Sigmoid colon (tissue), 7 donors: ENCODE results near the gene SLC1A2. TPM values are rescaled to one million over a fixed set of nuclear protein-coding genes. Genes with fewer than 3 reads are reported as not detected.

Source experiments
- DNase-seq: peaks from one replicate; pipeline ENCODE4 v3.0.0-alpha.2; 2019
- H3K27ac ChIP-seq, 4 donors: fragments of 200-600 bp; sonication (generic); one replicate each; pipeline ENCODE4 v1.5.1; 2016 to 2019; ENCODE audit warnings: mild to moderate bottlenecking in 1 of 4
- H3K27me3 ChIP-seq, 3 donors: fragments of 200-600 bp; sonication (generic); one replicate each; pipeline ENCODE4 v1.5.1; 2019; ENCODE audit warnings: mild to moderate bottlenecking in 1 of 3
- H3K36me3 ChIP-seq, 4 donors: fragments of 200-600 bp; sonication (generic); one replicate each; pipeline ENCODE4 v1.5.1; 2016 to 2019
- H3K4me1 ChIP-seq, 4 donors: fragments of 200-600 bp; sonication (generic); one replicate each; pipeline ENCODE4 v1.5.1; 2017 to 2019
- H3K4me3 ChIP-seq, 4 donors: fragments of 200-600 bp; sonication (generic); one replicate each; pipeline ENCODE4 v1.5.1; 2017 to 2019; ENCODE audit warnings: mild to moderate bottlenecking in 2 of 4, moderate library complexity in 1 of 4
- H3K9me3 ChIP-seq, 4 donors: fragments of 200-600 bp in 3 of 4; sonication (generic) in 3 of 4; one replicate each; pipeline versions ENCODE4 v1.5.1 to v1.6.1; 2013 to 2019
- EP300 ChIP-seq, 4 donors: sonication (generic); formaldehyde crosslinking; IDR thresholded peaks; one replicate each; pipeline ENCODE4 v1.6.1; 2017; ENCODE audit warnings: antibody characterized with exemption in 4 of 4
- POLR2A ChIP-seq, 2 donors: fragments of 450-650 bp; IDR thresholded peaks; one replicate each; pipeline ENCODE4 v1.6.1; 2016; ENCODE audit warnings: antibody characterized with exemption in 2 of 2, mild to moderate bottlenecking in 2 of 2, moderate library complexity in 2 of 2
- POLR2AphosphoS5 ChIP-seq, 4 donors: sonication (generic); formaldehyde crosslinking; IDR thresholded peaks; one replicate each; pipeline ENCODE4 v1.6.1; 2017; ENCODE audit warnings: antibody characterized with exemption in 4 of 4
- WGBS, 2 donors: extraction: QIAGEN DNeasy Blood & Tissue Kit; methylation state at CpG; one replicate each; pipeline ENCODE4 v1.1.7; 2013; 5-methylcytosine and 5-hydroxymethylcytosine counted together
- intact Hi-C: fragments of 100-400 bp; cut with DNase I; formaldehyde crosslinking; loops from one replicate; pipeline ENCODE4 v1.15.1; 2023
- polyA plus RNA-seq, 3 donors: library from polyadenylated mRNA; stranded (reverse); fragments of 200-250 nt; gene quantifications; one replicate each; pipeline ENCODE4 v1.2.3, GENCODE V29; 2013
- total RNA-seq, 4 donors: library from RNA; depleted of rRNA; stranded (reverse); fragments of >200 nt; gene quantifications; one replicate each; pipeline ENCODE4 v1.1.0, GENCODE V29; 2016
- TF ChIP-seq, protein P1 (sequence below), 4 experiments: fragments of 450-650 bp in 3 of 4; fragments of 200-600 bp in 1 of 4; IDR thresholded peaks; one replicate each; pipeline ENCODE4 v1.5.1; 2016 to 2019; ENCODE audit warnings: antibody characterized with exemption in 4 of 4, mild to moderate bottlenecking in 3 of 4, moderate library complexity in 2 of 4
- donor health status: healthy with polysubstance abuse.
- donor health status: Bipolar disorder and iron deficiency.
- donor health status: healthy.

SLC1A2 gene
- total and polyA plus RNA-seq, 7 donors, result 0.14 to 2.2 (median 0.48) TPM; not detected in 1

- H3K4me1 ChIP-seq, result peaks cover 0 to 25% (median 11%) of the 10 kb centered on the region in 4 donors
- intact Hi-C loops, result no loop called here
- no peaks in the 10 kb centered on the region for H3K9me3 ChIP-seq
- no peak overlapping the region for H3K27ac ChIP-seq
- no peak for DNase-seq
- H3K36me3 ChIP-seq, result no peaks in the 10 kb centered on the region
- H3K27me3 ChIP-seq, result no peaks in the 10 kb centered on the region
- H3K4me3 ChIP-seq, result no peak overlapping the region
- TF ChIP-seq EP300 (IDR thresholded peaks at IDR 0.05), result no peak
- TF ChIP-seq, protein P1, sequence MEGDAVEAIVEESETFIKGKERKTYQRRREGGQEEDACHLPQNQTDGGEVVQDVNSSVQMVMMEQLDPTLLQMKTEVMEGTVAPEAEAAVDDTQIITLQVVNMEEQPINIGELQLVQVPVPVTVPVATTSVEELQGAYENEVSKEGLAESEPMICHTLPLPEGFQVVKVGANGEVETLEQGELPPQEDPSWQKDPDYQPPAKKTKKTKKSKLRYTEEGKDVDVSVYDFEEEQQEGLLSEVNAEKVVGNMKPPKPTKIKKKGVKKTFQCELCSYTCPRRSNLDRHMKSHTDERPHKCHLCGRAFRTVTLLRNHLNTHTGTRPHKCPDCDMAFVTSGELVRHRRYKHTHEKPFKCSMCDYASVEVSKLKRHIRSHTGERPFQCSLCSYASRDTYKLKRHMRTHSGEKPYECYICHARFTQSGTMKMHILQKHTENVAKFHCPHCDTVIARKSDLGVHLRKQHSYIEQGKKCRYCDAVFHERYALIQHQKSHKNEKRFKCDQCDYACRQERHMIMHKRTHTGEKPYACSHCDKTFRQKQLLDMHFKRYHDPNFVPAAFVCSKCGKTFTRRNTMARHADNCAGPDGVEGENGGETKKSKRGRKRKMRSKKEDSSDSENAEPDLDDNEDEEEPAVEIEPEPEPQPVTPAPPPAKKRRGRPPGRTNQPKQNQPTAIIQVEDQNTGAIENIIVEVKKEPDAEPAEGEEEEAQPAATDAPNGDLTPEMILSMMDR (IDR thresholded peaks at IDR 0.05), result no peak
- TF ChIP-seq POLR2AphosphoS5 (IDR thresholded peaks at IDR 0.05), result no peak
- TF ChIP-seq POLR2A (IDR thresholded peaks at IDR 0.05), result no peak
Measured at GRCh38 chr11:35324183-35324886, 95.0 kb downstream of the SLC1A2 start.

- Histone ChIP-seq H3K27me3 (no peaks in the 10 kb centered on the region), H3K9me3 (no peaks in the 10 kb centered on the region), H3K4me3 (no peak overlapping the region), H3K4me1 (peaks cover 0 to 14% (median 9%) of the 10 kb centered on the region in 4 donors), H3K36me3 (no peaks in the 10 kb centered on the region), H3K27ac (no peak overlapping the region)
- WGBS, 2 donors, result 78 to 87% methylated on average over 9 of the region's 9 CpGs
- no peak for DNase-seq
- intact Hi-C loops, result no loop called here
- TF ChIP-seq EP300 (IDR thresholded peaks at IDR 0.05) (no peak), POLR2A (IDR thresholded peaks at IDR 0.05) (no peak), POLR2AphosphoS5 (IDR thresholded peaks at IDR 0.05) (no peak)
- TF ChIP-seq, protein P1 (IDR thresholded peaks at IDR 0.05), result no peak
Measured at GRCh38 chr11:35323076-35323868, 96.1 kb downstream of the SLC1A2 start.

- Histone ChIP-seq H3K27ac (no peak overlapping the region), H3K36me3 (no peaks in the 10 kb centered on the region), H3K4me3 (no peak overlapping the region), H3K9me3 (no peaks in the 10 kb centered on the region), H3K27me3 (no peaks in the 10 kb centered on the region), H3K4me1 (peaks cover 0 to 13% (median 9%) of the 10 kb centered on the region in 4 donors)
- TF ChIP-seq POLR2AphosphoS5 (IDR thresholded peaks at IDR 0.05) (no peak), POLR2A (IDR thresholded peaks at IDR 0.05) (no peak), EP300 (IDR thresholded peaks at IDR 0.05) (no peak)
- TF ChIP-seq, protein P1 (IDR thresholded peaks at IDR 0.05), result no peak
- intact Hi-C loops, result no loop called here
- no peak for DNase-seq
- 86 to 91% methylated on average over 3 of the region's 3 CpGs for WGBS, 2 donors
Measured at GRCh38 chr11:35322318-35322979, 96.9 kb downstream of the SLC1A2 start.

GRCh38 chr11:35321532-35322317 lies 97.6 kb downstream of the SLC1A2 start:
- no peak for DNase-seq
- H3K4me3 ChIP-seq, result no peak overlapping the region
- no peaks in the 10 kb centered on the region for H3K36me3 ChIP-seq
- H3K4me1 ChIP-seq, result peaks cover 0 to 9% (median 6%) of the 10 kb centered on the region in 4 donors
- no peak overlapping the region for H3K27ac ChIP-seq
- intact Hi-C loops, result no loop called here
- TF ChIP-seq POLR2AphosphoS5 (IDR thresholded peaks at IDR 0.05), result peak in 1 of 4 donors; percentile 28
- no peak for TF ChIP-seq POLR2A (IDR thresholded peaks at IDR 0.05)
- TF ChIP-seq, protein P1 (IDR thresholded peaks at IDR 0.05), result no peak
- TF ChIP-seq EP300 (IDR thresholded peaks at IDR 0.05), result no peak
- 71 to 85% methylated on average over 11 of the region's 11 CpGs for WGBS, 2 donors
- H3K9me3 ChIP-seq, result no peaks in the 10 kb centered on the region
- no peaks in the 10 kb centered on the region for H3K27me3 ChIP-seq
